ENCODE results near the gene CCDC177. TPM values are rescaled to one million over a fixed set of nuclear protein-coding genes. Genes with fewer than 3 reads are reported as not detected.

The CCDC177 gene
- polyA plus RNA-seq, 1 experiment = not detected

GRCh38 chr14:69535230-69535848 lies 39.3 kb downstream of the CCDC177 start:
- no peaks in the 10 kb centered on the region for H3K36me3 ChIP-seq (ENCODE audit: control insufficient read depth, insufficient read depth, low read length)
- peaks cover 10% of the 10 kb centered on the region for H3K27me3 ChIP-seq (ENCODE audit: control insufficient read depth, insufficient read depth, low read length)
- CTCF ChIA-PET = interaction anchor here (0.6 to 4.2 kb wide), 21 partner anchors 9 to 256 kb away, joined by 3 to 64 read pairs (median 5); partner anchors contain the start of gene CCDC177
- H3K4me3 ChIP-seq (ENCODE audit: low read depth, low read length) = no peak overlapping the region
- DNase-seq (ENCODE audit: low read depth) = no peak
- POLR2A ChIA-PET = no interaction called here
- peak; percentile 86 for TF ChIP-seq CTCF (IDR thresholded peaks at IDR 0.05; ENCODE audit: insufficient read depth, low read depth, low read length)

- ChIA-PET POLR2A (no interaction called here), CTCF (interaction anchor here (7.4 kb wide), 1 partner anchor 41 kb away, joined by 45 read pairs; the partner anchor contains the start of gene CCDC177)
- no peak for DNase-seq (ENCODE audit: low read depth)
- Histone ChIP-seq H3K36me3 (ENCODE audit: control insufficient read depth, insufficient read depth, low read length) (no peaks in the 10 kb centered on the region), H3K27me3 (ENCODE audit: control insufficient read depth, insufficient read depth, low read length) (peaks cover 16% of the 10 kb centered on the region), H3K4me3 (ENCODE audit: low read depth, low read length) (no peak overlapping the region)
- TF ChIP-seq CTCF (IDR thresholded peaks at IDR 0.05; ENCODE audit: insufficient read depth, low read depth, low read length) = no peak
These were observed 41.9 kb downstream of the CCDC177 start for GRCh38 chr14:69532561-69533340.

DNA sequence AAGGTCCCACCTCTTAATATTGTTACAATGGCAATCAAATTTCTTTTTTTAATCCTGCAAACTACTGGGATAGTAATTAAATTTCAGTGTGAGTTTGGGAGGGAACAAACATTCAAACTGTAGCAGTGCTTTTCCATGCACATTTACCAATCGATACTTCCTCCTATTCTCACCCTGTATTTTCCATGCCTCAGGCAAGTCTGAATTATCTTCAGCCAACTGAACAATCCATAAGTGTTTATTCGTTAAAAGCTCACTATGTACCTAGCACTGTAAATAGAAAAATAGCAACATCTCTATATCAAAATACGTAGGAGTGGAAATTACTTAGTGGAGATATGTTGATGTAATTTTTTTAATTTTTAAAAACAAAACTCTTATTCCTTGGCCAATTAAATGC lies 43.5 kb downstream of the CCDC177 start:
- Histone ChIP-seq H3K36me3 (ENCODE audit: control insufficient read depth, insufficient read depth, low read length) (no peaks in the 10 kb centered on the region), H3K4me3 (ENCODE audit: low read depth, low read length) (no peak overlapping the region), H3K27me3 (ENCODE audit: control insufficient read depth, insufficient read depth, low read length) (peaks cover 19% of the 10 kb centered on the region)
- POLR2A ChIA-PET = no interaction called here
- no peak for DNase-seq (ENCODE audit: low read depth)
- TF ChIP-seq CTCF (IDR thresholded peaks at IDR 0.05; ENCODE audit: insufficient read depth, low read depth, low read length) = no peak
- CTCF ChIA-PET = interaction anchor here (0.9 to 7.4 kb wide), 3 partner anchors 14 to 49 kb away, joined by 3 to 45 read pairs (median 4); partner anchors contain the start of gene CCDC177

DNA sequence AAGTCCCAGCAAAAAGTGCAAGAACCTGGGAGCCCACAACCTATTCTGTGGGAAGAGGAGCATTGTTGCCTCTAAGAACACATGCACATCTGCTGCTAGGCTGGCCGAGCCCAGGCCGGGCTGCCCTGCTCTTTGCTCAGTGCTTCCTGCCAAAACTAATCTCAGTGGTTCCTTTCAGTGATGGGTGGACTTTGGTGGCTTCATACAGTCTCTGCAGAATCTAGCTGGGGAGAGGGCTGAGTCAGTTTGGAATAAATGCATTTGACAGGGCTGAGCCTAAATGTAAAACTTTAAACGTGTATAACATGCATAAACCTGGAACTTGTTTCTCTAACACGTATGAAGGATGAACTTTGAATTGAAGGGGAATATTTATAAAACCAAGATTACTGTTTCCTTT lies 44.6 kb downstream of the CCDC177 start:
- DNase-seq (ENCODE audit: low read depth) = no peak
- peaks cover 22% of the 10 kb centered on the region for H3K27me3 ChIP-seq (ENCODE audit: control insufficient read depth, insufficient read depth, low read length)
- no peak for TF ChIP-seq CTCF (IDR thresholded peaks at IDR 0.05; ENCODE audit: insufficient read depth, low read depth, low read length)
- no peaks in the 10 kb centered on the region for H3K36me3 ChIP-seq (ENCODE audit: control insufficient read depth, insufficient read depth, low read length)
- CTCF ChIA-PET = interaction anchor here (1.7 to 7.4 kb wide), 2 partner anchors 15 to 44 kb away, joined by 4 to 45 read pairs; partner anchors contain the start of gene CCDC177
- H3K4me3 ChIP-seq (ENCODE audit: low read depth, low read length) = no peak overlapping the region
- POLR2A ChIA-PET = no interaction called here

- no peak for TF ChIP-seq CTCF (IDR thresholded peaks at IDR 0.05; ENCODE audit: insufficient read depth, low read depth, low read length)
- DNase-seq (ENCODE audit: low read depth) = no peak
- Histone ChIP-seq H3K4me3 (ENCODE audit: low read depth, low read length) (no peak overlapping the region), H3K36me3 (ENCODE audit: control insufficient read depth, insufficient read depth, low read length) (no peaks in the 10 kb centered on the region), H3K27me3 (ENCODE audit: control insufficient read depth, insufficient read depth, low read length) (peaks cover 23% of the 10 kb centered on the region)
- CTCF ChIA-PET = interaction anchor here (0.6 to 7.4 kb wide), 3 partner anchors 15 to 288 kb away, joined by 3 to 45 read pairs (median 4); partner anchors contain the start of gene CCDC177
- POLR2A ChIA-PET = no interaction called here
These were observed 45.1 kb downstream of the CCDC177 start for GRCh38 chr14:69529563-69529962.
